ENCODE results near the gene AFP. TPM values are rescaled to one million over a fixed set of nuclear protein-coding genes. Genes with fewer than 3 reads are reported as not detected.
A peak's percentile ranks its signal among the peaks of the same experiment; 100 is the strongest.

The AFP gene
- total and polyA plus RNA-seq, 2 of the 13 experiments (the other 11 are each of a cell fraction or from before 2014, with no cell fraction given) = 9,434 to 13,105 TPM

- TF ChIP-seq ZNF563 (CRISPR knock-in tag; IDR thresholded peaks at IDR 0.05) (no peak), TFDP2 (CRISPR knock-in tag; IDR thresholded peaks at IDR 0.05) (peak; percentile 59; the same call in 1 of the 2 replicates), DDIT3 (CRISPR knock-in tag; IDR thresholded peaks at IDR 0.05) (no peak), ZNF20 (CRISPR knock-in tag; IDR thresholded peaks at IDR 0.05) (no peak), TRAFD1 (CRISPR knock-in tag; IDR thresholded peaks at IDR 0.05; ENCODE audit: borderline replicate concordance) (no peak), ZMAT3 (CRISPR knock-in tag; conservative IDR thresholded peaks at IDR 0.05) (no peak), THAP7 (CRISPR knock-in tag; IDR thresholded peaks at IDR 0.05) (no peak), ZNF577 (CRISPR knock-in tag; IDR thresholded peaks at IDR 0.05; ENCODE audit: borderline replicate concordance, low read depth) (no peak), ZNF598 (CRISPR knock-in tag; IDR thresholded peaks at IDR 0.05; ENCODE audit: borderline replicate concordance) (no peak), NCOA5 (CRISPR knock-in tag; IDR thresholded peaks at IDR 0.05) (no peak), SMAD1 (CRISPR knock-in tag; IDR thresholded peaks at IDR 0.05; ENCODE audit: borderline replicate concordance, low read depth) (no peak), ZSCAN22 (CRISPR knock-in tag; IDR thresholded peaks at IDR 0.05) (no peak), MXD3 (CRISPR knock-in tag; IDR thresholded peaks at IDR 0.05) (no peak), JUND (CRISPR knock-in tag; IDR thresholded peaks at IDR 0.05) (no peak), TGIF2 (CRISPR knock-in tag; IDR thresholded peaks at IDR 0.05) (0 out of 2 replicates have a peak, but pooled peaks have one; percentile 43), SAFB2 (CRISPR knock-in tag; IDR thresholded peaks at IDR 0.05; ENCODE audit: borderline replicate concordance, low read depth) (no peak), TBX3 (IDR thresholded peaks at IDR 0.05; ENCODE audit: borderline replicate concordance) (no peak), KAT8 (CRISPR knock-in tag; IDR thresholded peaks at IDR 0.05) (peak; percentile 75; the same call in 1 of the 2 replicates), AGO2 (optimal IDR thresholded peaks at IDR 0.05; ENCODE audit: low read depth, low read length) (no peak), SCMH1 (CRISPR knock-in tag; IDR thresholded peaks at IDR 0.05; ENCODE audit: borderline replicate concordance) (no peak), ZBTB44 (CRISPR knock-in tag; IDR thresholded peaks at IDR 0.05) (no peak), TCF12 (IDR thresholded peaks at IDR 0.05) (no peak), TCF12 (CRISPR knock-in tag; IDR thresholded peaks at IDR 0.05) (no peak), REL (CRISPR knock-in tag; conservative IDR thresholded peaks at IDR 0.05) (no peak), ZNF44 (CRISPR knock-in tag; IDR thresholded peaks at IDR 0.05) (no peak), SOX6 (IDR thresholded peaks at IDR 0.05) (no peak), SOX6 (CRISPR knock-in tag; IDR thresholded peaks at IDR 0.05) (peak; percentile 70; the same call in 1 of the 2 replicates)
Measured at GRCh38 chr4:73404042-73404441, 32.0 kb upstream of the AFP start, which contains the start of gene ALB (continued).
